Measurements from ENCODE around the gene ALKBH1.

The ALKBH1 gene

GRCh38 chr14:77641534-77642341, 66.1 kb downstream of the ALKBH1 start:
- TF ChIP-seq RAD21 (IDR thresholded peaks at IDR 0.05; ENCODE audit: low read depth) (no peak), EGR1 (IDR thresholded peaks at IDR 0.05) (no peak), FOXM1 (IDR thresholded peaks at IDR 0.05; ENCODE audit: borderline replicate concordance, low read depth) (no peak), TCF12 (IDR thresholded peaks at IDR 0.05; ENCODE audit: low read depth) (no peak)

- TF ChIP-seq FOXM1 (IDR thresholded peaks at IDR 0.05; ENCODE audit: borderline replicate concordance, low read depth), result no peak
- TF ChIP-seq NFIC (IDR thresholded peaks at IDR 0.05), result no peak
- no peak for TF ChIP-seq USF1 (IDR thresholded peaks at IDR 0.05)
- no peak for TF ChIP-seq RAD21 (IDR thresholded peaks at IDR 0.05; ENCODE audit: low read depth)
- TF ChIP-seq EP300 (IDR thresholded peaks at IDR 0.05; ENCODE audit: borderline replicate concordance), result no peak
Observed at GRCh38 chr14:77640756-77641533, 66.9 kb downstream of the ALKBH1 start.

- TF ChIP-seq USF1 (IDR thresholded peaks at IDR 0.05) (no peak), ZBTB7A (IDR thresholded peaks at IDR 0.05; ENCODE audit: low read depth) (no peak), NFIC (IDR thresholded peaks at IDR 0.05) (no peak), TAF1 (IDR thresholded peaks at IDR 0.05; ENCODE audit: low read depth) (no peak), YY1 (IDR thresholded peaks at IDR 0.05; ENCODE audit: low read depth) (no peak), RAD21 (IDR thresholded peaks at IDR 0.05; ENCODE audit: low read depth) (no peak), REST (IDR thresholded peaks at IDR 0.05; ENCODE audit: low read depth) (no peak), TEAD4 (IDR thresholded peaks at IDR 0.05) (no peak), EP300 (IDR thresholded peaks at IDR 0.05; ENCODE audit: borderline replicate concordance) (no peak), TCF12 (IDR thresholded peaks at IDR 0.05; ENCODE audit: low read depth) (no peak), EGR1 (IDR thresholded peaks at IDR 0.05) (no peak), FOXM1 (IDR thresholded peaks at IDR 0.05; ENCODE audit: borderline replicate concordance, low read depth) (no peak), CEBPB (IDR thresholded peaks at IDR 0.05) (no peak), MAX (IDR thresholded peaks at IDR 0.05) (no peak), CREB1 (IDR thresholded peaks at IDR 0.05; ENCODE audit: low read depth) (no peak)
Observed at GRCh38 chr14:77638771-77639171, 69.1 kb downstream of the ALKBH1 start.

- TF ChIP-seq ZBTB7A (IDR thresholded peaks at IDR 0.05; ENCODE audit: low read depth), result no peak
- no peak for TF ChIP-seq MAX (IDR thresholded peaks at IDR 0.05)
- no peak for TF ChIP-seq YY1 (IDR thresholded peaks at IDR 0.05; ENCODE audit: low read depth)
- TF ChIP-seq CREB1 (IDR thresholded peaks at IDR 0.05; ENCODE audit: low read depth), result no peak
- no peak for TF ChIP-seq NFIC (IDR thresholded peaks at IDR 0.05)
- no peak for TF ChIP-seq TEAD4 (IDR thresholded peaks at IDR 0.05)
- no peak for TF ChIP-seq RAD21 (IDR thresholded peaks at IDR 0.05; ENCODE audit: low read depth)
- TF ChIP-seq FOXM1 (IDR thresholded peaks at IDR 0.05; ENCODE audit: borderline replicate concordance, low read depth), result no peak
- no peak for TF ChIP-seq TAF1 (IDR thresholded peaks at IDR 0.05; ENCODE audit: low read depth)
Observed at GRCh38 chr14:77630111-77630510, 77.7 kb downstream of the ALKBH1 start.

GRCh38 chr14:77625360-77625759, 82.5 kb downstream of the ALKBH1 start:
- TF ChIP-seq NFIC (IDR thresholded peaks at IDR 0.05) (no peak), YY1 (IDR thresholded peaks at IDR 0.05; ENCODE audit: low read depth) (no peak), REST (IDR thresholded peaks at IDR 0.05; ENCODE audit: low read depth) (no peak), USF1 (IDR thresholded peaks at IDR 0.05) (no peak), TCF12 (IDR thresholded peaks at IDR 0.05; ENCODE audit: low read depth) (no peak), MAX (IDR thresholded peaks at IDR 0.05) (no peak), EGR1 (IDR thresholded peaks at IDR 0.05) (no peak), RAD21 (IDR thresholded peaks at IDR 0.05; ENCODE audit: low read depth) (no peak), ZBTB7A (IDR thresholded peaks at IDR 0.05; ENCODE audit: low read depth) (no peak), FOXM1 (IDR thresholded peaks at IDR 0.05; ENCODE audit: borderline replicate concordance, low read depth) (no peak), CREB1 (IDR thresholded peaks at IDR 0.05; ENCODE audit: low read depth) (no peak), TEAD4 (IDR thresholded peaks at IDR 0.05) (no peak), TAF1 (IDR thresholded peaks at IDR 0.05; ENCODE audit: low read depth) (no peak), EP300 (IDR thresholded peaks at IDR 0.05; ENCODE audit: borderline replicate concordance) (no peak), CEBPB (IDR thresholded peaks at IDR 0.05) (no peak)
